SIG-M5 treated with dmso at 0.1 percent for 504 hours (cell line): ENCODE measurements around the gene OST4.

Source experiments
- DNase-seq: peaks from one replicate; lab custom pipeline; 2025; ENCODE audit not compliant: unreplicated experiment; lab: John Stamatoyannopoulos, UW

Gene OST4

DNA sequence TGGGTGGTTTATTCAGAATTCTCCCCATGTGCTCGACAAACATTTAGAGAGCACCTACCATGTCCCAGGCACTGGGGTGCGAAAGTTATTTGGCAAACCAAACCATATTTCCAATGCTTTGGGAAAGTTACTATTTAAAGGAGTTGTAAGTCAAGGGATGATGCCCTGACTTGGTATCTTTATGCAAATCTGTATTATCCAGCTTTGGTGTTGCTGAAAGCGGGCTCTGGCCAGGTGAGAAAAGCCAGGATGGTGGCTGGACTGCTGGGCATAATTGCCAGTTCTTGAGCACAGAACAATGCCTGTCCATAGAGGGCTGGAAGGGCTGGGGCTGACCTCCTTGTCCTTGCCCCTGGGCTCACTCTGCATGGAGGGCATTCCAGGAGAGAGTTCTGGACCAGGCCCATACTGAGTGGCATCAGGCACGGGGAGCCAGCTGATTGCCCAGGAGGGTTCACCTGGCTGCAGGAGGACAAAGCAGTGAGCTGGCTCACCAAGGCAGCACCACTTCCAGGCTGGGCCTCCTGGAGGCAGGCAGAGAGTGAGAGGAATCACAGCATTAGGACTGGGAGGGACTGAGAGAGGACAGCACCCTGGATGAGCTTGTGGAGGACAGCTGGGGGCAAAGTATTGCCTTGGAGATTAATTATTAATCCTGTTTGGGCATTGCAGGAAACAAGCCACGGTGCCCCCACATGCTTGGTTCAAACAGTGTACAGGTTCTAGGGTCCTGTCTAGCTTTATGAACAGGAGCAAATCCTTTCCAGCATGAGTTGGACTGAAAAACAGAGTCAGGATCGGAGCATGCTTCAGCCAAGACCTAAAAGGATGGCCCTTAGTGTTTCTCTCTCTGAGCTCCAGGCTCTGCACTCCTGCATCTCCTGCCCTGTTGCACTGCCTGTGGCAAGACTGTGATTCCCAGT, 22.2 kb upstream of the OST4 start:
- no peak for DNase-seq

DNA sequence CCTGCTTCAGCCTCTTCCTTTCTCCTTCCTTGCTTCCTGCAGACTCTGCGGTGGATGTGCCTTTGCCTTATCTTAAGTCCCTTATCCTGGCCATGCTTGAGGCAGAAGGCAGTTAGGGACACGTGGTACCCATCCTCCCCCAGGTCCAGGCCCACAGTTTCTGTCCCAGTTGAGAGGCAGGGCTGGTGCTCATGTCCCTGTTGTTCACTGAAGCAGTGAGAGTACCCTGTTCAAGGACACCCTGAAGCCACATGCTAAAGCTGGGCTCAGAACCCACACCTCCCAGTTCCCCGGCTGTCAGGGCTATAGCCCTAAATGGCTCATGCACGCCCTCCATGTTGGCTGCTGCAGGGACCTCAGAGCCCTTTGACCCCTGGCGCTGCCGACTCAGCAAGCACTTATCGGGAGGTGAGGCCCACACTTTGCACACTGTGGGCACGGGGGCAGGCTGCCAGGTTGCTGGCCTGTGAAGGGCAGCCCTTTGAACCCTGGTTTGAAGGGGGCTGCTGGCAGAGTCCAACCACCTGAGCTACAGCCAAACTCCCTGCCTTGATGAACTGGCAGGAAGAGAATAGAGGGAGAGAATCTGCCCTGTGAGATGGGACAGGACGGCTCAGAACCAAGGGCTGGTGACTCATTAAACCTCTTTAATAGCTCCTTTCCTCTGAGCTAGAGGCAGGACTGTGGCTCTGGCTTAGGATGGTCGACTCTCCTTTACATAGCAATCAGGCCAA, 21.4 kb upstream of the OST4 start:
- no peak for DNase-seq

DNA sequence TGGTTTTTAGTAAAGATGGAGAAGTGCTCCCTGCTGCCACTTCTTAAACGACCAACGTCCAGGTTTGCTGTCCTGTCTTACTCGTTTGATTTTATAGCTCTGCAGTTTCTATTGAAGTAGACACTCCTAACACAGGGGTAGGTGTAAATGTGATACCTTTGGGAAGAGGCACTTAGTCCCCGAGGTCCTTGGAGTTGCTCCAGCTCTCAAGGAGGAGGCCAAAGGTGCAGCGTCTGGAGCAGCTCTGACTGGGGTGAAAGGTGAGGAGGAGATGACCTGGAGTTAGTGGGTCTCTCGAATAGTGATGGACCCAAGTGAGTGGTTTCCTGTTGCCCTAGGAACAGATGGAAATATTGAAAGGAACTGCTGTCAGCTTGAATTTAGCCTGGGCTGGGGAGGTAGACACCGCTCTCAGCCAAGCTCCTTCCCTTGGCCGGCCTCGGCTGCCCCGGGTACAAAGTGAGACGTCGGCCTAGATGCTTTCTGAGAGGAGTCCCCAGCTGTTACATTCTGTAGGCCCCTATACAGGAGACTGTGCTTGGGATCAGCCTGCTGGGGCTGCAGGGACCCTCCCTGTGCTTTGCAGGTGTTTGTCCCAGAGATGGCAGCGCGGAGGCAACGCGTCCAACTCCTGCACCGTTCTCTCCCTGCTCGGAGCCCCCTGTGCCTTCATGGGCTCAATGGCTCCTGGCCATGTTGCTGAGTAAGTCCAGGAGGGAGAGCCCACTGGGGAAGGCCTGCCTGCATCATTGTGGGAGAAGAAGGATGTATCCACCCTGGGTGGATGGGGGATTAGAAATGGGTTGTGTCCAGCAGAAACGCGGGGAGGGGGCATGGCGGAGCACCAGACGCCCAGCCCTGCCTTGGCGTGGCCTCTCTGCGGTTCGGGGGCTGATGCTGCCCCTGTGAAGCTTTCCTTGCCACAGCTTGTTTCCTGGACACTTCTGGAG, 20.6 kb upstream of the OST4 start:
- DNase-seq, result no peak

DNA sequence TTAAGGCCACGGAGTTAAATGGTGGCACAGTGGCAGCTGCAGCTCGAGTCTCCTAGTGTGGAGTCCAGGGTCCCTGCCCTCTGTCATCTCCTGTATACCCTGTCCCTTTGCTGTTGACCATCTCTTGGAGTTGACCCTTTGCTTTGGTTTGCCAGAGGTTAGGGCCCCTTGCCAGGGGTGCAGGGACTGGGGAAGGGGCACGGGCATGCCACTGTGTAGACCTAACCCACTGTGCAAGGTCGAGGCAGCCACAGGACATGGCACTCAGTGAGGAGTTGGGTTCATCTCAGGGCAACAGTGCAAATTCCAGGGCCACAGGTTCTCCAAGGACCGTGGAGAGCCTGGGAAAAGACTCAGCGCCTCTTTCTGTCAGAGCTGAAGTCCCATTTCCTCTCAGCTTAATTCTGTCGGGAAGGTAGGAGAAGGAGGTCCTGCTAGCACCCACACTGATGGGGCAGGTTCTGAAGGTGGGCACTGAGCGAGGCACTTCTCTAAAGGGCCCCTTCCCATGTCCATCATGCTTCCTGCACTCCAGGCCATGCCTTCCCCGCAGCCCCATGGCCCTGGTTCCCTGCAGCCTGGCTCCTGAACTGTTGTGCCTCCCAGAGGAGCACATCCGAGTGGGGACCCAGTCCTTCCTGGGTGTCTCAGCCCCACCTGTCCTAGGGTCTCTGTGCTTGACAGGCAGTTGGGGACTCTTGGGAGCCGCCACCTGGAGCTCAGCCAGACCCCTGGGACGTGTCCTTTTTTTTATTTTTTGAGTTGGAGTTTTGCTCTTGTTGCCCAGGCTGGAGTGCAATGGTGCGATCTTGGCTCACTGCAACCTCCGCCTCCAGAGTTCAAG, 17.9 kb upstream of the OST4 start:
- no peak for DNase-seq

DNA sequence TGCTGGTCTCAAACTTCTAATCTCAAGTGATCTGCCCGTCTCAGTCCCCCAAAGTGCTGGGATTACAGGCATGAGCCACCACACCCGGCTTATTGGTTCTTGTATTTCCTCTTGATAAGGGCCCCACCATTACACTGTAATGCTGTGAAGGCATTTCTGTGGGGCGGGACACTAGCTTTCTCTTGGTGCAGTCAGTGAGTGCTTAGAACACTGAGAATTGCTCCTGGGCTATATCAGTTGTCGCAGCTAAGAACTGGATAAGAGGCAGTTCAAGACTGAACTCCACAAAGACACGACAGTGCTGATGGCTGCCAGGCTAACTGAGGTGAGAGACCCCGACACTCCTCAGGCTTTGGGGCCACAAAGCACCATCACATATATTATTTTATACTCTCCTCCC, 17.2 kb upstream of the OST4 start:
- DNase-seq, result no peak

DNA sequence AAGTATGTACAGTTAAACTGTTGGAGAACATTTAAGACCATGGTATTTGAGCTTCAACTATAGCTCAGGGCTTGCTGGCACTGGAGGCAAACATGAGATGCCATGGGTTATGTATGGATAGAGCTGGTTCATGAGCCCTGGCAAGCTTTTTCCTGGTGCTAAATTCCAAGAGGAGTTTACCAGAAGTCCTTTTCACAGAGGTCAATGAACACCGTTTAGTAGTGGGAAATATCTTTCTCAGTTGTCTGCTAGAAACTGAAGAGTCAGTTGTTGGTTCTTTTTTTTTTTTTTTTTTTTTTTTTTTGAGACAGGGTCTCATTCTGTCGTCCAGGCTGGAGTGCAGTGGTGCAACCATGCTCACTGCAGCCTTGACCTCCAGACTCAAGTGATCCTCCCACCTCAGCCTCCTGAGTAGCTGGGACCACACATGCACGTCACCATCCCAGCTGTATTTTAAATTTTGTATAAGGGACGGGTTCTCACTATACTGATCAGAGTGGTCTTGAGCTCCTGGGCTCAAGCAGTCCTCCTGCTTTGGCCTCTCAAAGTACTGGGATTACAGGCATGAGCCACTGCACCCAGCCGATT, 16.5 kb upstream of the OST4 start:
- DNase-seq, result no peak

DNA sequence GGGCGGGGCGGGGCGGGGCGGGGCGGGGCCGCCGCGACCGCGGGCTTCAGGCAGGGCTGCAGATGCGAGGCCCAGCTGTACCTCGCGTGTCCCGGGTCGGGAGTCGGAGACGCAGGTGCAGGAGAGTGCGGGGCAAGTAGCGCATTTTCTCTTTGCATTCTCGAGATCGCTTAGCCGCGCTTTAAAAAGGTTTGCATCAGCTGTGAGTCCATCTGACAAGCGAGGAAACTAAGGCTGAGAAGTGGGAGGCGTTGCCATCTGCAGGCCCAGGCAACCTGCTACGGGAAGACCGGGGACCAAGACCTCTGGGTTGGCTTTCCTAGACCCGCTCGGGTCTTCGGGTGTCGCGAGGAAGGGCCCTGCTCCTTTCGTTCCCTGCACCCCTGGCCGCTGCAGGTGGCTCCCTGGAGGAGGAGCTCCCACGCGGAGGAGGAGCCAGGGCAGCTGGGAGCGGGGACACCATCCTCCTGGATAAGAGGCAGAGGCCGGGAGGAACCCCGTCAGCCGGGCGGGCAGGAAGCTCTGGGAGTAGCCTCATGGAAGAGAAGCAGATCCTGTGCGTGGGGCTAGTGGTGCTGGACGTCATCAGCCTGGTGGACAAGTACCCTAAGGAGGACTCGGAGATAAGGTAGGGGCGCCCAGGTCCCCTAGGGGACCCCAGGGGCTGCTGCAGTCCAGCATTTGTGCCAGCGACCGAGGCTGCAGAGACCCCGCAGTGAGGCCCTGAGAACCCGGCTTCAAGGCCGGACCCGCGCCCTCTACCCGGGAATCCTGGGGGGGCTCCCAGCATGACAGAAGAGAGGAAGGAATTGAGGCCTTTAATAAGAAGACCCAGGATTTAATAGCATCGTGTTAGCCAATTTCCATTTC, 15.5 kb upstream of the OST4 start, which contains the start of gene KHK:
Gene KHK (plus strand): TSS at position 49 of the 870 bp plus-strand sequence. CDS start 488 bp downstream, at position 537.
- DNase-seq, result no peak

DNA sequence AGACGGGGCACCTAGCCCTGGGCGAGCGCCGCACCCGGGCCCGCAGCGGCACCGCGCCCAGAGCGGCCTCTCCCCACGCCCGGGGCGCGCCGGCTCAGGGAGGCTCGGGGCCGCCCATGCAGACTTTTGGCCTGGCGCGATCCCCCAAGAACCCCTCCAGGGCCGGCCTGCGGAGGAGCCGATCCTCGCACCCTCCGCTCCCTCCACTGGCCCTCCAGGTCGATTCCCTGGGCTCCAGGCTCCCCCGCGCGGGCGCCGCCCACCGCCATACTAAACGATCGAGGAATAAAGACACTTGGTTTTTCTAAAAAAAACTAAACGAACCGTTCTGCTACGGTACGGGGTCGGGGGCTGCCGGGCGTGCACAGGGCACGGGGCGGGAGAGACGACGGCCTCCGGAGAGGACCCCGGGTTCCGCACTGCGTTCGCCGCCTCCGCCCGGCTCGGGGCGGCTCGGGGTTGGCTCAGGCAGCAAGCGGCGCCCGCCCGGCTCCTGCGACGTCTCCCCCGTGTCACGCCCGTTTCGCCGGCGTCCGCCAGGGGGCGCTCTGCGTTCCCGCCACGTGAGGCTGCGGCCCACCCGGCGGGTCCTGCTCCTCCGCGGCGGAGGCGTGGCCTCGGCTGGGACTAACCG, 14.8 kb upstream of the OST4 start:
- DNase-seq, result peak; percentile 89

DNA sequence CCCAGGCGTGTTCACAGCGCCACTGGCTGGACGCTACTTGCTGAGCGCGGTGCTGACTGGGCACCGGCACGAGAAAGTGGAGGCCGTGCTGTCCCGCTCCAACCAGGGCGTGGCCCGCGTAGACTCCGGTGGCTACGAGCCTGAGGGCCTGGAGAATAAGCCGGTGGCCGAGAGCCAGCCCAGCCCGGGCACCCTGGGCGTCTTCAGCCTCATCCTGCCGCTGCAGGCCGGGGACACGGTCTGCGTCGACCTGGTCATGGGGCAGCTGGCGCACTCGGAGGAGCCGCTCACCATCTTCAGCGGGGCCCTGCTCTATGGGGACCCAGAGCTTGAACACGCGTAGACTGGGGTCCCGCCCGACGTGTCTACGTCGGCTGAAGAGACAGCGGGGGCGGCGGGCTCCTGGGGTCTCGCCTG, 14.2 kb upstream of the OST4 start:
- DNase-seq, result peak; percentile 29

DNA sequence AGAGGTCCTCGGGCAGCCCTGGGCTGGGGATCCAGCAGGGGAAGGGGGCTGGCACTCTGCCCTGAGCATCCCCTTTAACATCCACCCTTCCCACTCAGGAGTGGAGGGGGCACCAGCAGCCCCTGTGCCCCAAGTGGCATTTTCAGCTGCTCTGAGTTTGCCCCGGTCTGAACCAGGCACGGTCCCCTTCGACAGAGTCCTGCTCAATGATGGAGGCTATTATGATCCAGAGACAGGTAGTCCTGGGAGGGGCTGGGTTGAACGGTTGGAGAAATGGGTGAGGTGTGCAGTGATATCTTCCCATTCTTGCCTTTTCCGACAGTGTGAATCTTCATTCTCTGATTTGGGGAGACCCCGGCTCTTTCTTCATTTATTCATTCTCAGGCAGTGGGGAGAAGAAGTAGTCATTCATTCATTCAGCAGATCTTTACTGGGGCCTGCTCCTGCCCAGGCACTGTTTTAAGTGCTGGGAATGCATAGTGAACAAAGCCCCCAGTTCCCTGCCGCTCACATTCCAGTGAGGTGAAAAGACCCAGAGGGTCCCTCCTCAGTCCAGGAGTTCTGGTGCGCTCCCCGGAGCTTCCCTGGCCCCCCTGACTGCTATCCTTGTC, 13.7 kb upstream of the OST4 start:
- DNase-seq, result no peak

DNA sequence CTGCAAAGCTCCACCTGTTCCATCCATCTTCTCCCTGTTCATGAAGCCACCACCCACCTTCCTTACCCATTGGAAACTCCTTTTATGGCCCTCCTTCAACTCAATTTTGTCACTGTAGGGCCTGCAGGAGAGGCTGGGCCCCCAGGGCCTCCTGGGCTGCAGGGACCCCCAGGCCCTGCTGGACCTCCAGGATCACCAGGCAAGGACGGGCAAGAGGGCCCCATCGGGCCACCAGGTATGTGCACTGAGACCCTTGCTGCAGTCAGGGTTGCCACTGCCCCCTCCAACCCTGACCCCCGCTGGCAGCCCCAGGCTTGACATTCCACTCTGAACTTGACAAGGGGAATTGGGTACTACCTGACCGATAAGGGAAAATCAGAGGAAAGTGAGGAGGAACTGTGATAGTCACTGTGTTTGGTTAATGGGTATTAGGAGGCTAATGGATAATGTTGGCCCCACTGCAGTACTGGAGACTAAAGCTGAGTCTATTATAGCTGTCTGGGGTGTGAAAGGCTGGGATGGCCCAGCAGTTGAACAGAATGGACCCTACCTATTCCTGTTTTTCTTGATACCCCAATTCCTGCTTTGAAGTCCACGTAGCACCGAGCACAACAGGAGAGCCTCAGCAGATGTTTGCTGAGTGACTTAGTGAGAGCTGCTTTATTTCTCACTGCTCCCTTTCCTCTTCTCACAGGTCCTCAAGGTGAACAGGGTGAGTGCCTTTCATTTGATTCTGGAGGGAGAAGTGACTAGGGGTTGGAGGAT, 13.0 kb upstream of the OST4 start:
- no peak for DNase-seq

DNA sequence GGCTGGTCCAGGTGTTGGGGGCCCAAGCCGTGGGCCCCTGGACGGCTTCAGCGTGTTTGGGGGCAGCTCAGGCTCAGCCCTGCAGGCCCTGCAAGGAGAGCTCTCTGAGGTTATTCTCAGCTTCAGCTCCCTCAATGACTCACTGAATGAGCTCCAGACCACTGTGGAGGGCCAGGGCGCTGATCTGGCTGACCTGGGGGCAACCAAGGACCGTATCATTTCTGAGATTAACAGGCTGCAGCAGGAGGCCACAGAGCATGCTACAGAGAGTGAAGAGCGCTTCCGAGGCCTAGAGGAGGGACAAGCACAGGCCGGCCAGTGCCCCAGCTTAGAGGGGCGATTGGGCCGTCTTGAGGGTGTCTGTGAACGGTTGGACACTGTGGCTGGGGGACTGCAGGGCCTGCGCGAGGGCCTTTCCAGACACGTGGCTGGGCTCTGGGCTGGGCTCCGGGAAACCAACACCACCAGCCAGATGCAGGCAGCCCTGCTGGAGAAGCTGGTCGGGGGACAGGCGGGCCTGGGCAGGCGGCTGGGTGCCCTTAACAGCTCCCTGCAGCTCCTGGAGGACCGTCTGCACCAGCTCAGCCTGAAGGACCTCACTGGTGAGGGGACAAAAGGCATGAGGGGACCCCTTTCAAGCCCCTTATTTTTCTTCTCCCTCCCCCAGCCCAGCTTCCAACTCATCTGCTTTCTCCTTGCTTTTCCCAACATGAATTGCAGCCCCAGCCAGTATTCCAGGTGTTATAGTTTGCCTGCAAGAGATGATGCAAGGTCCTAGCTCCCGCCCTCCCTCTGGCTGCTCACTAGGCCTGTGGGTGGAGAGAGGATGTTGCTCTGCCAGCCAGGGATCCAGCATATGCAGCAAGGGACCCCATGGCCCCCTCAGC, 12.2 kb upstream of the OST4 start:
- DNase-seq, result no peak

DNA sequence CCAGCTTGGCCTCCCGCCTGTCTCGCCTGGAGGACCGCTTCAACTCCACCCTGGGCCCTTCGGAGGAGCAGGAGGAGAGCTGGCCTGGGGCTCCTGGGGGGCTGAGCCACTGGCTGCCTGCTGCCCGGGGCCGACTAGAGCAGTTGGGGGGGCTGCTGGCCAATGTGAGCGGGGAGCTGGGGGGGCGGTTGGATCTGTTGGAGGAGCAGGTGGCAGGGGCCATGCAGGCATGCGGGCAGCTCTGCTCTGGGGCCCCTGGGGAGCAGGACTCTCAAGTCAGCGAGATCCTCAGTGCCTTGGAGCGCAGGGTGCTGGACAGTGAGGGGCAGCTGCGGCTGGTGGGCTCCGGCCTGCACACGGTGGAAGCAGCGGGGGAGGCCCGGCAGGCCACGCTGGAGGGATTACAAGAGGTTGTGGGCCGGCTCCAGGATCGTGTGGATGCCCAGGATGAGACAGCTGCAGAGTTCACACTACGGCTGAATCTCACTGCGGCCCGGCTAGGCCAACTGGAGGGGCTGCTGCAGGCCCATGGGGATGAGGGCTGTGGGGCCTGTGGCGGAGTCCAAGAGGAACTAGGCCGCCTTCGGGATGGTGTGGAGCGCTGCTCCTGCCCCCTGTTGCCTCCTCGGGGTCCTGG, 11.4 kb upstream of the OST4 start:
- no peak for DNase-seq

DNA sequence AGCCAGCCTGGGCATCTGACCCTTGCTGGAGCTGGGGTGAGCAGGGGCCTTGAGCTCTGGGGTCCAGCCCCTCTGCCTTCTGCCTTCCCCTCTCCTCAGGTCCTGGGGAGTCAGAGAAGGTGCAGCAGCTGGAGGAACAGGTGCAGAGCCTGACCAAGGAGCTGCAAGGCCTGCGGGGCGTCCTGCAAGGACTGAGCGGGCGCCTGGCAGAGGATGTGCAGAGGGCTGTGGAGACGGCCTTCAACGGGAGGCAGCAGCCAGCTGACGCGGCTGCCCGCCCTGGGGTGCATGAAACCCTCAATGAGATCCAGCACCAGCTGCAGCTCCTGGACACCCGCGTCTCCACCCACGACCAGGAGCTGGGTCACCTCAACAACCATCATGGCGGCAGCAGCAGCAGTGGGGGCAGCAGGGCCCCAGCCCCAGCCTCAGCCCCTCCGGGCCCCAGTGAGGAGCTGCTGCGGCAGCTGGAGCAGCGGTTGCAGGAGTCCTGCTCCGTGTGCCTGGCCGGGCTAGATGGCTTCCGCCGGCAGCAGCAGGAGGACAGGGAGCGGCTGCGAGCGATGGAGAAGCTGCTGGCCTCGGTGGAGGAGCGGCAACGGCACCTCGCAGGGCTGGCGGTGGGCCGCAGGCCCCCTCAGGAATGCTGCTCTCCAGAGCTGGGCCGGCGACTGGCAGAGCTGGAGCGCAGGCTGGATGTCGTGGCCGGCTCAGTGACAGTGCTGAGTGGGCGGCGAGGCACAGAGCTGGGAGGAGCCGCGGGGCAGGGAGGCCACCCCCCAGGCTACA, 10.7 kb upstream of the OST4 start:
- no peak for DNase-seq

DNA sequence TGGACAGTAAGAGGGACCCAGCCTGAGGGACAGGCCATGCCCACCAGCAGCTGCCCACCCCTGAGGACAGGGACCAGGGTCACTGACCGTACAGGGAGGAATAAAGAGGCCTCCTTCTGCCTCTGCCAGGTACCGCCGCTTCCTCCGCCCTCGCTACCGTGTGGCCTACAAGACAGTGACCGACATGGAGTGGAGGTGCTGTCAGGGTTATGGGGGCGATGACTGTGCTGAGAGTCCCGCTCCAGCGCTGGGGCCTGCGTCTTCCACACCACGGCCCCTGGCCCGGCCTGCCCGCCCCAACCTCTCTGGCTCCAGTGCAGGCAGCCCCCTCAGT, 9.1 kb upstream of the OST4 start:
- DNase-seq, result no peak
